Neural cell (in vitro differentiated cells): ENCODE results near the gene DCTD. TPM values are rescaled to one million over a fixed set of nuclear protein-coding genes. Genes with fewer than 3 reads are reported as not detected.

ENCODE experiments used
- H2AFZ ChIP-seq: fragments of 200-600, 300-800 bp; sonication (generic), shearing (Covaris generic); 2 replicates; pipeline ENCODE4 v1.6.0; 2014; ENCODE audit warnings: low read depth, mild to moderate bottlenecking, antibody characterized with exemption, low read length, moderate library complexity
- H3F3A ChIP-seq: fragments of 200-600 bp; shearing (Covaris generic); 2 replicates; pipeline ENCODE4 v1.6.1; 2016; ENCODE audit warnings: mild to moderate bottlenecking, moderate library complexity, mixed read lengths, antibody characterized with exemption, low read length; ENCODE audit not compliant: insufficient read depth, poor library complexity, severe bottlenecking
- H3K27ac ChIP-seq: fragments of 200-600, 300-800 bp; sonication (generic), shearing (Covaris generic); 2 replicates; pipeline ENCODE4 v1.5.1; 2014; ENCODE audit warnings: mild to moderate bottlenecking, low read length, moderate library complexity
- H3K27me3 ChIP-seq: fragments of 300-800, 200-600 bp; sonication (generic), shearing (Covaris generic); 2 replicates; pipeline ENCODE4 v1.6.0; 2014; ENCODE audit warnings: mild to moderate bottlenecking, low read depth, low read length, moderate library complexity; ENCODE audit not compliant: insufficient read depth
- H3K36me3 ChIP-seq: fragments of 300-800, 200-600 bp; sonication (generic), shearing (Covaris generic); 2 replicates; pipeline ENCODE4 v1.5.1; 2014; ENCODE audit warnings: mild to moderate bottlenecking, antibody characterized with exemption, low read length, moderate library complexity; ENCODE audit not compliant: insufficient read depth
- H3K4me2 ChIP-seq: fragments of 300-800, 200-600 bp; sonication (generic), shearing (Covaris generic); 2 replicates; pipeline ENCODE4 v1.6.0; 2014; ENCODE audit warnings: mild to moderate bottlenecking, low read length
- H3K4me3 ChIP-seq: fragments of 300-800, 200-600 bp; sonication (generic), shearing (Covaris generic); 2 replicates; pipeline ENCODE4 v1.5.1; 2014; ENCODE audit warnings: mild to moderate bottlenecking, low read length, moderate library complexity
- H3K79me2 ChIP-seq: fragments of 200-600 bp; shearing (Covaris generic); replicated peaks from 2 replicates; pipeline ENCODE4 v1.6.0; 2014; ENCODE audit warnings: mild to moderate bottlenecking, low read length, moderate library complexity; ENCODE audit not compliant: insufficient read depth
- H3K9ac ChIP-seq: fragments of 300-800, 200-600 bp; sonication (generic), shearing (Covaris generic); 2 replicates; pipeline ENCODE4 v1.6.1; 2016; ENCODE audit warnings: mild to moderate bottlenecking, low read length, mixed read lengths
- H3K9me2 ChIP-seq: fragments of 200-600 bp; shearing (Covaris generic); 2 replicates; pipeline ENCODE4 v1.6.1; 2016; ENCODE audit warnings: mild to moderate bottlenecking, low read length, mixed read lengths; ENCODE audit not compliant: insufficient read depth
- H3K9me3 ChIP-seq: fragments of 200-600, 300-800 bp; sonication (generic), shearing (Covaris generic); 2 replicates; pipeline ENCODE4 v1.6.1; 2016; ENCODE audit warnings: mild to moderate bottlenecking, mixed run types, low read length, moderate library complexity, mixed read lengths
- H4K20me1 ChIP-seq: fragments of 200-600 bp; shearing (Covaris generic); 2 replicates; pipeline ENCODE4 v1.6.1; 2016; ENCODE audit warnings: mild to moderate bottlenecking, mixed run types; ENCODE audit not compliant: insufficient read depth
- EP300 ChIP-seq: fragments of 450-650 bp; conservative IDR thresholded peaks from 2 replicates; pipeline ENCODE4 v1.6.1; 2014; ENCODE audit warnings: antibody characterized with exemption, mild to moderate bottlenecking, moderate library complexity; ENCODE audit not compliant: poor library complexity, severe bottlenecking
- EZH2 ChIP-seq: fragments of 200-600, 300-800 bp; shearing (Covaris generic), sonication (generic); IDR thresholded peaks from 2 replicates; pipeline ENCODE4 v1.6.1; 2014; ENCODE audit warnings: antibody characterized with exemption, low read length, borderline replicate concordance, mild to moderate bottlenecking; ENCODE audit not compliant: insufficient read depth, poor library complexity, severe bottlenecking
- MXI1 ChIP-seq: fragments of 450-650 bp; conservative IDR thresholded peaks from 2 replicates; pipeline ENCODE4 v1.6.1; 2014; ENCODE audit warnings: antibody characterized with exemption, mild to moderate bottlenecking; ENCODE audit not compliant: poor library complexity, severe bottlenecking
- POLR2AphosphoS5 ChIP-seq: IDR thresholded peaks from 2 replicates; pipeline ENCODE4 v1.6.1; 2012
- RAD21 ChIP-seq: fragments of 450-650 bp; conservative IDR thresholded peaks from 2 replicates; pipeline ENCODE4 v1.6.1; 2014; ENCODE audit warnings: antibody characterized with exemption, mild to moderate bottlenecking, moderate library complexity
- SMC3 ChIP-seq: fragments of 450-650 bp; conservative IDR thresholded peaks from 2 replicates; pipeline ENCODE4 v1.6.1; 2014; ENCODE audit warnings: antibody characterized with exemption, mild to moderate bottlenecking, moderate library complexity; ENCODE audit not compliant: poor library complexity
- TAF1 ChIP-seq: IDR thresholded peaks from 2 replicates; pipeline ENCODE4 v1.6.1; 2012; ENCODE audit warnings: low read depth
- polyA minus RNA-seq: library from RNA; depleted of rRNA, polyadenylated mRNA; stranded (reverse); fragments of >200 nt; gene quantifications from 2 replicates; pipeline ENCODE4 v1.2.3, GENCODE V29; 2014
- polyA plus RNA-seq: library from polyadenylated mRNA; depleted of rRNA; stranded (reverse); fragments of >200 nt; gene quantifications from 2 replicates; pipeline ENCODE4 v1.2.3, GENCODE V29; 2014
- TF ChIP-seq, protein P1 (sequence below): IDR thresholded peaks from 2 replicates; pipeline ENCODE4 v1.6.1; 2012; ENCODE audit warnings: borderline replicate concordance
- TF ChIP-seq, protein P2 (sequence below): fragments of 450-650 bp; IDR thresholded peaks from 2 replicates; pipeline ENCODE4 v1.5.1; 2014; ENCODE audit warnings: antibody characterized with exemption, mild to moderate bottlenecking, moderate library complexity; ENCODE audit not compliant: poor library complexity, severe bottlenecking

Gene DCTD
- polyA plus RNA-seq (26.4 and 26.9 TPM in 2 replicates), polyA minus RNA-seq (19.2 and 22.5 TPM in 2 replicates)

DNA sequence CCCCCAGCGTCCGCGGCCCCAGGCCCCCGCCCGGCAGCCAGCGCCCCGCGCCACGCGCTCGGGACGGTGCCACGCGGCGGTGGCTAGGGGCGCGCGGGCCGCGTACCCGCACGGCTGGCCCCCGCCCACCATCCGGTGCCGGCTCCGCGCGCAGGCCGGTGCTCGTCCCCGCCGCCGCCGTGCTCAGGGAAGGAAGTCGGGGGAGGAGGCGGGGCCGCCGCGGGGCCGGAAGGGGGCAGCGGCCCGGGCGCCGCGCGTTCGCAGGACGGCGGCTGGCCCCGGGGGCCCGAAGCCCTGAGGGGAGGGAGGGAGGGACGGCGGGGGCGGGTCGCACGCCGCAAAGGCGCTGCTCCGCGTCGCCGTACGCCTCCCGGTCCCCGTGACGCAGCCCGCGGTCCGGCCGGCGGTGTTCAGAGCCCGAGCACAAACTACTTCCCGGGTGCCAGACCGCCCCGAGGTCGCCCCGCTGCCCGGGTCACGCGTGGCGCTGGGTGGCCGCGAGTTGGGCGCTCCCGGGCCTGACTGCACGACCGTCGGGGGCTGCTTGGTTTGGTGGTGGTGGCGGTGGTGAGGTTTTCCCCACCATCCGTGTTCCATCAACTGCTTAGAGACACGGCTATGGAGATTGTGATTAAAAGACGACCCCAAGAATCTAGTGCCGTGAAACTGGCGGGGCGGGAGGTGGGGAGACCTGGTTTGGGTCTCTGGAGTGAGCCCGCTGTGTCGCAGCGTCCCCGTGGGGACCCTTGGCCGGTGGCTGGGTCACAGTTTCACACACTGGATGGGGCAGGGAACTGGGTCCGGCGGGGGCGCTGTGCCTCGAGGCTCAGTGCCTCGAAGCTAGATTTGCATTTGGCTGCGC lies at the start of gene DCTD:
Gene DCTD, minus strand, starts transcription at position 205 of the 862 bp plus-strand sequence. CDS start 1,818 bp downstream, outside the sequence.
- peak within 1 kb of the TSS; percentile 39 for H3K27ac ChIP-seq

DNA sequence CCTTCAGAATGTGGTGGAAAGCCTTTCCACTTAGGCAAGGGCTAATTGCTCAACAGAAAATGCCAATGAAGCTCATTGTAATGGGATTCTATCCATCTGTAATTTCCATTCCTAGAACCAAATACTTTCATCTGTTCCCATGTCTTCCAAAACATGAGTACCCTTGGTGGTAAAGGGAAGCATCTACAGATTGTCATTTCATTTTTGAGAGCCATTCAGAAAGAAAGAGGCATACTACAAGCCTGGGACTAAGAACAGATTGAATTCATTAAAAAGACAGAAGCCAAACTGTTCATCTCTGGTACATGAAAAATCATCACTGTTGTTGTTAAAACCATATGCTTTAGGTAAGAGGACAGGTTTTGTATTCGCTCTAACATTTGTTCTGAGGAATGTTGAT lies 43.6 kb upstream of the DCTD start:
- no peak overlapping the region for H3K27ac ChIP-seq
- H3F3A ChIP-seq = no peaks in the 10 kb centered on the region
- H3K4me3 ChIP-seq = no peak overlapping the region
- no peak overlapping the region for H3K9ac ChIP-seq
- no peak overlapping the region for H2AFZ ChIP-seq
- H4K20me1 ChIP-seq = no peaks in the 10 kb centered on the region
- H3K36me3 ChIP-seq = no peaks in the 10 kb centered on the region
- no peak overlapping the region for H3K4me2 ChIP-seq
- H3K27me3 ChIP-seq = no peaks in the 10 kb centered on the region
- H3K79me2 ChIP-seq = no peaks in the 10 kb centered on the region
- H3K9me2 ChIP-seq = no peaks in the 10 kb centered on the region
- H3K9me3 ChIP-seq = no peaks in the 10 kb centered on the region
- TF ChIP-seq EP300 = no peak
- TF ChIP-seq EZH2 = no peak
- TF ChIP-seq TAF1 = no peak
- TF ChIP-seq, protein P1, sequence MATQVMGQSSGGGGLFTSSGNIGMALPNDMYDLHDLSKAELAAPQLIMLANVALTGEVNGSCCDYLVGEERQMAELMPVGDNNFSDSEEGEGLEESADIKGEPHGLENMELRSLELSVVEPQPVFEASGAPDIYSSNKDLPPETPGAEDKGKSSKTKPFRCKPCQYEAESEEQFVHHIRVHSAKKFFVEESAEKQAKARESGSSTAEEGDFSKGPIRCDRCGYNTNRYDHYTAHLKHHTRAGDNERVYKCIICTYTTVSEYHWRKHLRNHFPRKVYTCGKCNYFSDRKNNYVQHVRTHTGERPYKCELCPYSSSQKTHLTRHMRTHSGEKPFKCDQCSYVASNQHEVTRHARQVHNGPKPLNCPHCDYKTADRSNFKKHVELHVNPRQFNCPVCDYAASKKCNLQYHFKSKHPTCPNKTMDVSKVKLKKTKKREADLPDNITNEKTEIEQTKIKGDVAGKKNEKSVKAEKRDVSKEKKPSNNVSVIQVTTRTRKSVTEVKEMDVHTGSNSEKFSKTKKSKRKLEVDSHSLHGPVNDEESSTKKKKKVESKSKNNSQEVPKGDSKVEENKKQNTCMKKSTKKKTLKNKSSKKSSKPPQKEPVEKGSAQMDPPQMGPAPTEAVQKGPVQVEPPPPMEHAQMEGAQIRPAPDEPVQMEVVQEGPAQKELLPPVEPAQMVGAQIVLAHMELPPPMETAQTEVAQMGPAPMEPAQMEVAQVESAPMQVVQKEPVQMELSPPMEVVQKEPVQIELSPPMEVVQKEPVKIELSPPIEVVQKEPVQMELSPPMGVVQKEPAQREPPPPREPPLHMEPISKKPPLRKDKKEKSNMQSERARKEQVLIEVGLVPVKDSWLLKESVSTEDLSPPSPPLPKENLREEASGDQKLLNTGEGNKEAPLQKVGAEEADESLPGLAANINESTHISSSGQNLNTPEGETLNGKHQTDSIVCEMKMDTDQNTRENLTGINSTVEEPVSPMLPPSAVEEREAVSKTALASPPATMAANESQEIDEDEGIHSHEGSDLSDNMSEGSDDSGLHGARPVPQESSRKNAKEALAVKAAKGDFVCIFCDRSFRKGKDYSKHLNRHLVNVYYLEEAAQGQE = no peak
- TF ChIP-seq POLR2AphosphoS5 = no peak
- no peak for TF ChIP-seq RAD21
- no peak for TF ChIP-seq MXI1
- no peak for TF ChIP-seq SMC3

More for the DNA sequence above, at the start of gene DCTD:
- Histone ChIP-seq H3K36me3 (no peaks in the 10 kb centered on the region), H3K4me3 (peak within 1 kb of the TSS; percentile 73), H2AFZ (peak within 1 kb of the TSS; percentile 53), H3K9me2 (no peaks in the 10 kb centered on the region), H3F3A (no peaks in the 10 kb centered on the region), H3K4me2 (peak within 1 kb of the TSS; percentile 24), H3K9ac (peak within 1 kb of the TSS; percentile 65), H4K20me1 (no peaks in the 10 kb centered on the region), H3K27me3 (no peaks in the 10 kb centered on the region), H3K9me3 (no peaks in the 10 kb centered on the region), H3K79me2 (no peaks in the 10 kb centered on the region)
- TF ChIP-seq POLR2AphosphoS5 = peak; percentile 10
- peak; percentile 33 for TF ChIP-seq MXI1
- TF ChIP-seq SMC3 = no peak
- TF ChIP-seq TAF1 = no peak
- TF ChIP-seq, protein P1 = no peak
- TF ChIP-seq EP300 = no peak
- TF ChIP-seq, protein P2, sequence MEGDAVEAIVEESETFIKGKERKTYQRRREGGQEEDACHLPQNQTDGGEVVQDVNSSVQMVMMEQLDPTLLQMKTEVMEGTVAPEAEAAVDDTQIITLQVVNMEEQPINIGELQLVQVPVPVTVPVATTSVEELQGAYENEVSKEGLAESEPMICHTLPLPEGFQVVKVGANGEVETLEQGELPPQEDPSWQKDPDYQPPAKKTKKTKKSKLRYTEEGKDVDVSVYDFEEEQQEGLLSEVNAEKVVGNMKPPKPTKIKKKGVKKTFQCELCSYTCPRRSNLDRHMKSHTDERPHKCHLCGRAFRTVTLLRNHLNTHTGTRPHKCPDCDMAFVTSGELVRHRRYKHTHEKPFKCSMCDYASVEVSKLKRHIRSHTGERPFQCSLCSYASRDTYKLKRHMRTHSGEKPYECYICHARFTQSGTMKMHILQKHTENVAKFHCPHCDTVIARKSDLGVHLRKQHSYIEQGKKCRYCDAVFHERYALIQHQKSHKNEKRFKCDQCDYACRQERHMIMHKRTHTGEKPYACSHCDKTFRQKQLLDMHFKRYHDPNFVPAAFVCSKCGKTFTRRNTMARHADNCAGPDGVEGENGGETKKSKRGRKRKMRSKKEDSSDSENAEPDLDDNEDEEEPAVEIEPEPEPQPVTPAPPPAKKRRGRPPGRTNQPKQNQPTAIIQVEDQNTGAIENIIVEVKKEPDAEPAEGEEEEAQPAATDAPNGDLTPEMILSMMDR = peak; percentile 49
- TF ChIP-seq EZH2 = no peak
- peak; percentile 22 for TF ChIP-seq RAD21
